GM15510 (cell line): ENCODE results near the gene GP9.

Experiments
- POLR2A ChIP-seq: IDR thresholded peaks from 3 replicates; pipeline ENCODE4 v1.6.1; 2011; ENCODE audit warnings: borderline replicate concordance; ENCODE audit not compliant: insufficient read length; ENCODE audit errors: extremely low read depth

GP9 gene

DNA sequence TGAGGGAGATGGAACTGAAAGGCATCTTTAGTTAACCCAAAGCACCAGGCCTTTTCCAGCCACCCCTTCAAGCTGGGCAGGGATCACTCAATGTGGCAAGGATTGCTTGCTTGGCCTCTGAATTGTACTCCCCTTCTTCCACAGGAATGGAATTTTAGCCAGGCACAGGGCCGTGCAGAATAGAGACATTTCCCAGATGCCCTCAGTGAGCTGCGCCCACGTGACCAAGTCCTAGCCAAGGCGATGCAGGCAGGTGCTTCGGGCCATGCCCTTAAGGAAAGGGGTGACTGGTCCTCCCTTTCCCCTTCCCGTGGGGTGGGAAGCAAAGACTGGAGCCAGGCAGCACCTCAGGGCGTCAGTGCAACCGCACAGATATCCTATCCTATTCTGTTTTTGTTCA is 17.9 kb downstream of the GP9 start:
- TF ChIP-seq POLR2A: no peak

DNA sequence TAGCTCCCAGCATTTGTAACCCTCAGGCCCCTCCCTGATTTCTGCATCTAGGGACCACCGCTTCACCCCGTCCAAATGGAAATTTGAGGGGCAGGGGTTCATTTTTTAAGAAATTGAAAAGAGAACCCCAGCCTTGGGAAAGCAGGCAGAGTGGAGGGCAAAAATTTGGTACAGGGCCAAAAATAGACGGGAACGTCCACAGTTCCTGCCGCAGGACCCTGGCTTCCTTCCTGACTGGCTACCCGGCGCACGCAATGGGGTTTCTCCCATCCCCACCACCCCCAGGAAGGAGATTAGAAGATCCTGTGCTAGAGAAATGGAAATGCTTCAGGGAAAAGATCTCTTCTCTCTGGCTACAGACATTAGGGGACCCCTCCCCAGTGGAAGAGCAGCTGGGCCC is 20.9 kb downstream of the GP9 start:
- no peak for TF ChIP-seq POLR2A

DNA sequence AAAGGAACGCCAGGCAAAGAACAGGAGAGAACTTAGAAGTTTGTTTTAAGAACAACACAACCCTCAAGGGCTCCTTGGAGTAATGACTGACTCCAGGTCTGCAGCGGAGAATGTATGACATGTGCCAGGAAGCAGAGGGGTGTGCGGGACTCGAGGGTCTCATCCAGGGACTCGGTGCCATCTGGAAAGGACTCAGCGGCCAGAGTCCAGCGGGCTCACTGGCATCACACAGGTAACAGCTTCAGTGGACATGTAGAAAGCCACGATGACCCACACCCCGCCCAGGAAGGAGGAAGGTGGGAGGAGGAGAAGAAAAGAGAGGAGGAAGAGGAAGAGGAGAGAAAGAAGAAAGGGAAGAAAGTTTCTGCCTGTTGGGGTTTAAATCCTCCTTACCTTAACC is 21.4 kb downstream of the GP9 start:
- no peak for TF ChIP-seq POLR2A

DNA sequence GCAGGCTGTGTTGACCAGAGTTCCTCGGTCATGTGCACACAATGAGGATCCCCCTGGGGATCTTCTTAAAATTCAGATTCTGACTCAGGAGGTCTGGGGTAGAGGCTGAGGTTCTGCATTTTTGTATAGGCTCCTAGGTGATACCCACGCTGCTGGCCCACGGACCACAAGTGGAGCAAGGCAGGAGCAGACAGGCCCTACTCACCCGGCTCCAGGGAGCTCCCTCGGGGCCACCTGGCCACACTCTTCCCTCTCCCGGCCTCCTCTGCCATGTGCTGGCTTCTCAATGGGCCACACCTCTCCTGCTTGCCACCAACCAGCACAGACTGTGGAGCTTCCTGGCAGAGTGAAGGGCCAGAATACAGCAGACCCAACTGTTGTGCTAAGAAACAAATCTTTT is 23.9 kb downstream of the GP9 start:
- TF ChIP-seq POLR2A: no peak

DNA sequence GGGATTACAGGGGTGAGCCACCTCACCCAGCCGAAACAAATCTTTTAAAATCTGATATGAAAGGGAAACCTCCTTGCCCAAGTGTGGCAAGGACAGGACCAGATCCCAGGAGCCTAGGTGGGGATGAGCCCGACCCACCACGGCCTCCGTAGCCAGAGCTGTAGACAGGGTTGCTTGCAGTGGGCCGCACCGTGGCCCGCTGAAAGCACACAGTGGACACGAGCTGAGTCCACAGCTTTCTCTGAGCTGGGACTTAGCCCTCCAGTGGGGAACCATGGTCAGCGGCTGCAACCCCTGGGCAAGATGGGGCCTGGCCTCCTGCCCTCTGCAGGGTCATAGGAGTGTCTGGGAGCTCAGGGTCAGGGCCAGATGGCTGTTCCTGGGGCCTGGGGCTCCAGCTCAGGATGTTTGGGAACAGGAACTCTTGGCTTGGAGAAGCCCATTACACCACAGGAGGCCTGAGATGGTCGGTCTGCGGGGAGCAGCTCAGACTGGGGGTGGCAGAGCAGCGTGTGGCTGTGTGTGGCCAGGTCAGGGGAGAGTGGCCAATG is 24.7 kb downstream of the GP9 start:
- no peak for TF ChIP-seq POLR2A

DNA sequence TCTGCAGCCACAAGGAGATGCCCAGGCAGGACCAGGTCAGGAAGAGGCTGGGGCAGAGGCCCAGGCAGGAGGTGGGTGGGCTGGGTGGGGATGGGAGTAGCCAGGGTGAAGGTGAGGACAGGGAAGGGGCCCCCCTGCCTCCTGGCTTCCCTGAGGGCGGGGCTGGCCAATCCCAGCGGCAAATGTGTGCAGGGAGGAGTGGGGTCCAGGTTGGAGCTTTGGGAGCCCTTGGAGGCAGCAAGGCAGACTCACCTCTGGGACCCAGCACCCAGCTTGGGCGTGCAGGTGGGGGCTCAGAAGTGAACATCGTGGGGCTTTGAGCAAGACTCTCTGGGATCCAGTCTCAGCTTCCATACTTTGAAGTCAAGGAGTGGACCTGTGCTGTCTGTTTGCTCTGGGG is 25.2 kb downstream of the GP9 start:
- TF ChIP-seq POLR2A: no peak

DNA sequence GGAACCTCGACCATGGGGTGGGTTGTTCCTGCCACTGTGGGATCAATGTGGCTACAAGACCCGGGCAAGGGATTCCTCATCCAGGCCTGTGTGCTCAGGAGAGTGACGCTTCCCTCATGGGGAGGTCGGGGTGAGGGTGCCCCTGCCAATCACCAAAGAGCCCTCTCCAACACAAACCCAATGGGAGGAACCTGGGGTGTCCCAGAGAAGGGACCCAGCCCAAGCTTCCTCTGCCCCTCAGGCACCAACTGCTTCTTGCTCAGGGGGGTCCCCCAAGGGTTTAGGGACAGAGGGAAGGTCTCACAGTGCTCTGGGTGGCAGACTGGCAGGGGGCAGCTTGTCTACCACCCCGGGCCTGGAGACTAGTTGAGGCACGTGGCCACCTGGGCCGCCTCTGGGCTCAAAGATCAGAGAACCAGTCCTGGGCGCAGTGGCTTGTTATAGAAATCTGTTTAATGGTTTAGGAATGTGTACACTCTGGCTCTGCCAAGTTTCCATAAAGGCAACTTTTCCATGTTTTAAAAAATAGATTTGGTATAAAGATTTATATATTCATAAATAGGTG is 26.6 kb downstream of the GP9 start:
- TF ChIP-seq POLR2A: no peak

DNA sequence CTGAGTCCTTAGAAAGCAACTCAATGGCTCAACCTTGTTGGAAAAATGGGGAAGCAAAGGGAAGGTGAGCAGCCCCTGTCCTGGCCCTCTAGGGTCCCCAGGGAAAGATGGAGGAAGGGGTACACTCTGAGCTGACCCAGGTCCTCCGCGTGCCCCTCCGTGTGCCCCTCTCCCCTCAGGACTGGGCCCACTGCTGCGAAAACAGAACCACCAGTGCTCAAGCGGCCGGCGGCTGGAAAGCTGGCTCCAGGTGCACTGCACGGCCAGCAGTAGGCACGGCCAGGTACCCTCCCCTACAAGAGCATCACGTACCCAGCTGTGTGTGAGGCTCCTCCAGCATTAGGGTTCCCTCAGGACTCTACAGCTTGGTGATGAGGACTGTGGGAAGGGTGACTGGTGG is 34.7 kb downstream of the GP9 start:
- TF ChIP-seq POLR2A: no peak

DNA sequence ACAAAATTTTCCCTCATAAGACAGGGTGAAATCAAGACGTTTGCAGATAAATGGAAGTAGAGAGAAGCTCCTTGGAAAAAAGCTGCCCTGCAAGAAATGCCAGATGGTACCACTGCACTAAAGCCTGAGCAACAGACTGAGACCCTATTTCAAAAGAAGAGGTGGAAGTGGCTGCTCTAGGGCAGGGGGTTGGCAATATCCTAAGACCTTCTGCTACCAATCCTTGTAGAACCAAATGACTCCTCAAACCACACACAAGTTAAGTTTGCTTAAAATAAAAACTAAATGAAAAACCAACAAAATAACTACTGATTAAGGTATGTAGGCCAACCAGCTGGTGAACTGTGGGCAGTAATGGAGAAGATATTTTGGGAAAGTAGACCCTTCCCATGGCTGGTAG is 39.7 kb downstream of the GP9 start:
- TF ChIP-seq POLR2A: no peak

DNA sequence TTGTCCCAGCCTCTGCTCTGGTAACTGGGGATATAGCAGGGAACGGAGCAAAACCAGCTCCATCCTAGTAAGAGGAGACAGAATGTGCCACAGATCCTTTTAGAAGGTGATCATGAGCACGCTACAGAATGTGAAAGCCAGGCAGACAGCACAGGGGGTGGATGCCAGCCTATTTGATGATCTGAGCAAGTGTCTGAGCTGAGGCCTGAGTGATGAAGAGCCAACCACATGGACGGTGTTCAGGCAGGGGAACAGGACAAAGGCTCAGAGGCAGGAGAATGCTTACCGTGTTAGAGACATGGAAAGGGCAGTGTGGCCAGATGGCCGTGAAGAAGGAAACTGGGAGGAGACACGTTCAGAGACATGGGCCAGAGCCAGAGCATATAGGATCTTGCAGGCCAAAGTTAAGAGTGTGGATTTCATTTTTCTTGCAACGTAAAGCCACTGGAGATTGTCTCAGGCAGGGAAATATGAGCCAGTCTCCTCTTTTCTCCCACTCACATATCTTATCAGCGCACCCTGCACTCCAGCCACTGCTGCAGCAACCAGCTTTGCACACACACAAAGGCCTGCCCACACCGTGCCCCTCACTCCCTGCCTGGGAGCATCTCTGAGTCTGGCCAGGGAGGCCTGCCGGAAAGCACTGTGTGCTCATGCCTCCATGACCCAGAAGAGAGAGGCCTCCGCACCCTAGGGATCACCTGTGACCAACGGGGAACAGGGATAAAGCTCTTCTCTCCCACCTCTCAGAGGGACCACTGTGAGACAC is 41.0 kb downstream of the GP9 start:
- TF ChIP-seq POLR2A: no peak

DNA sequence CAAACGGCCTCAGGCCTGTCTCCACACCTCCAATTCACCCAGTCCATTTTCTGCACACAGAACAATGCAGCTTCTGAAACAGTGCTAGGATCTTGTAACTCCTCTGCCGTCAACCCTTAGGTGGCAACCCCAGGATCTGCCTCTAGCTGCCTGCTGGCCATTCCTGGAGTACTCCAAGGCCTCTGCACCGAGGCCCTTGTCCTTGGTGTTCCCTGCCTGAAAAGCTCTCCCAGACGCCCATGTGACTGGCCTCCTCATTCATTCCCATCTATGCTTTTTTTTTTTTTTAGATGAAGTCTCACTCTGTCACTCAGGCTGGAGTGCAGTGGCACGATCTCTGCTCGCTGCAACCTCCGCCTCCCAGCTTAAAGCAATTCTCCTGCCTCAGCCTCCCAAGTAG is 42.7 kb downstream of the GP9 start:
- no peak for TF ChIP-seq POLR2A

DNA sequence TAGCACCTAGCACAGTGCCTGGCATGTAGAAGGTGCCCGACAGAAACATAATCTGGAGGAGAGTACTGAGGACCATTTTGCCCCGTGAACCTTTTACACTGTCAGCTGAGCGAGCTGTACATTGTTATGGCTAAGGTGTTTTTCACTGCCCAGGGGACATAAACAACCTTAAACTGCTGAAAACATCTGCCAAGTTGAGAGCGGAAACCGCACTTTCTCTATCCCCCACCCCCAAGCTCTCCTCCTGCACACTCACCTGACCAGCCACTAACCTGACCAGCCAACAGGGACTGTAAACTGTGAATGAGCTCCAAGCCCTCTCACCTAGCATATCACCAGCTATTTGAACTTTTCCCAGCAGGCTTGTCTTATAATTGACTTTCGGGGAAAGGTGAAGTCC is 43.5 kb downstream of the GP9 start:
- no peak for TF ChIP-seq POLR2A

DNA sequence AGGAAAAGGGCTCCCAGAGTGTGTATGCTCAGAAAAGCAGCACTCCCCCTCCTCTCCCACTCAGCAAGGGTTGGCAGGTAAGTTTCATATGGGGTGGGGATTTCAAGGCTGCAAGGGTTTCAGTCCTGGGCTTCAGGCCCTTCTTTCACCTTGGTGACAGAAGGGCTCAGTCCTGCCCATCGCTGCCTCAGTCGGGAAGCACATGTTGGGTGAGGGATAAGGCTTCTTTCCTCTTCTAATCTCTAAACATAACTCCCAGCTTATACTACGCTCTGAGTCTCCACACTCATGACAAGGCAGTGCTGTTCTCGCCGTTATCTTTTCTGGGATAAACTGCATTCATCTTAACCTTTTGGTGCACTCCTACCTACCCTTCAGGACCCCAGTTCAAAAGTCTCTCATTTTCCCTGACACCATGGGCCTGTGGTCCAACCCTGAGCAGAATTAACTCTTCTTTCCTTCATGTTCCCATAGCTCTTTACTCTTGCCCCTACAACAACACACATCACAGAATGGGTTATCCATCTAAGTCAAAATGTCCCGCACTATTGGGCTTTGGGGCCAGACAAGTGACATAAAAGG is 44.0 kb downstream of the GP9 start:
- TF ChIP-seq POLR2A: no peak

DNA sequence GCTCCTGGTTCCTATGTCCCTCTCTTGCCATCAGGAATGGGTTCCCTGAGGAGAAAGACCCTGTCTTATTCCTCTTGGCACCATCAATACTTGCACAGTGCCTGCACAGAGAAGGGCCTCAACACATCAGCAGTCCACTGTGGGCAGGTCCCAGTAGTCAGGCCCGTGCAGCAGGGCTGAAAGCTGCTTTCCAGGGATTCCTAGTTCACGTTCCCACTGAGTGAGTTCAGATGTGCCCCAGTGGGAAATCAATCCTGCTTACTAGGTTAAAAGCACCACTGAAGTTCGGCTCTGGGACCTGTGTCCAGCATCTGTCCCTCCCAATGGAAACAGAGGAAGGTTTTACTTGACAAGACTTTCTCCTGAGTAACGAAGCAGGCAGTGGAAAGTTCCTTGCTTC is 45.3 kb downstream of the GP9 start:
- TF ChIP-seq POLR2A: no peak

DNA sequence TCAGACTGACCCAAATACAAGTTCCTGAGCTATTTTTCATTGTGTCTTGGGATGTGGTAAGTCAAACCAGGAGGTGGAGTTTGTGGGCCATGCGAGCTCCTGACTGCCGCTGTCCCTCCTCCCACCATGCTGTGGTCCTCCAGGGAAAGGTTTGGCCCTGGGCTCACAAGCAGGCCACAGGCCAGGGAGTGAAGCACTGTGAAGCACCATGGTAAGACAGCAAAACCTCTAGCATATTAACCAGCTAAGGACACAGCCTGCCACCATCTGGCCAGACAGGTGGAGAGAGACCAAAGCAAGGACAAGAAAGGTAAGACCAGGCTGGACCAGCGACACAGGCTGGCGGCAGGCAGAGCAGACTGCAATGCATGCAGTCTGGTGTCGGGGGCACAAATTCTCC is 45.7 kb downstream of the GP9 start:
- no peak for TF ChIP-seq POLR2A
